ENCODE measurements around the gene PHF19. TPM values are rescaled to one million over a fixed set of nuclear protein-coding genes. Genes with fewer than 3 reads are reported as not detected.

PHF19 gene
- total and polyA plus RNA-seq, 10 of the 15 experiments (the other 5 are each of a cell fraction or from before 2014, with no cell fraction given): 26.0 to 133 (median 87.7) TPM

GRCh38 chr9:120910643-120911042 lies 33.7 kb upstream of the PHF19 start:
- Histone ChIP-seq H3K4me3 (no peak overlapping the region), H3K9ac (ENCODE audit: control insufficient read depth, insufficient read depth, low read length) (no peak overlapping the region), H3K4me2 (ENCODE audit: control insufficient read depth, insufficient read depth) (no peak overlapping the region), H3K4me1 (ENCODE audit: control insufficient read depth, insufficient read depth, low read length) (peaks cover 5% of the 10 kb centered on the region; the same call in 1 of the 2 replicates), H3K27me3 (replicated peaks in 1 of 2; ENCODE audit: control insufficient read depth in 2 of 2, insufficient read depth in 2 of 2, low read length in 1 of 2) (no peaks in the 10 kb centered on the region), H4K20me1 (ENCODE audit: control insufficient read depth, insufficient read depth) (no peaks in the 10 kb centered on the region), H3K27ac (ENCODE audit: control insufficient read depth, insufficient read depth) (no peak overlapping the region), H3K9me3 (replicated peaks; ENCODE audit: control insufficient read depth, insufficient read depth, low read length) (no peaks in the 10 kb centered on the region), H2AFZ (ENCODE audit: control insufficient read depth, low read depth, low read length) (no peak overlapping the region), H3K36me3 (ENCODE audit: control insufficient read depth in 2 of 2, insufficient read depth in 2 of 2, low read length in 1 of 2) (peaks cover 49 to 65% of the 10 kb centered on the region in 2 experiments), H3K79me2 (ENCODE audit: control insufficient read depth, insufficient read depth, low read length) (peaks cover 15% of the 10 kb centered on the region)
- ChIA-PET SMC1A (ENCODE audit: uncharacterized antibody, unreplicated experiment) (no interaction called here), POLR2A (interaction anchor here (2.9 kb wide), 1 partner anchor 13 kb away, joined by 11 read pairs; no protein-coding TSS in a partner anchor), CTCF (no interaction called here), RAD21 (ENCODE audit: unreplicated experiment) (no interaction called here)
- no peak for ATAC-seq
- FAIRE-seq: no peak
- TF ChIP-seq TARDBP (IDR thresholded peaks at IDR 0.05; ENCODE audit: borderline replicate concordance) (no peak), RAD51 (IDR thresholded peaks at IDR 0.05) (no peak), CHD4 (IDR thresholded peaks at IDR 0.05) (no peak), ZNF274 (IDR thresholded peaks at IDR 0.05; ENCODE audit: insufficient read depth, insufficient read length) (no peak), TCF7 (IDR thresholded peaks at IDR 0.05; ENCODE audit: borderline replicate concordance) (no peak), EP300 (IDR thresholded peaks at IDR 0.05; ENCODE audit: borderline replicate concordance in 1 of 2, control insufficient read depth in 1 of 2, low read depth in 2 of 2, low read length in 2 of 2) (no peak), HCFC1 (IDR thresholded peaks at IDR 0.05; ENCODE audit: low read length) (no peak), SUPT20H (IDR thresholded peaks at IDR 0.05; ENCODE audit: borderline replicate concordance, control insufficient read depth, low read depth, low read length) (no peak), RAD21 (IDR thresholded peaks at IDR 0.05; ENCODE audit: insufficient read depth, low read depth, low read length) (no peak), ETV6 (conservative IDR thresholded peaks at IDR 0.05 in 1 of 2, IDR thresholded peaks at IDR 0.05 in 1 of 2; ENCODE audit: borderline replicate concordance in 1 of 2, low read depth in 1 of 2) (no peak), ZNF217 (IDR thresholded peaks at IDR 0.05) (no peak), CREB1 (IDR thresholded peaks at IDR 0.05; ENCODE audit: low read depth) (no peak), LARP7 (IDR thresholded peaks at IDR 0.05) (no peak), HDAC6 (IDR thresholded peaks at IDR 0.05; ENCODE audit: unreplicated experiment) (no peak)
- TF ChIP-seq, protein P1, sequence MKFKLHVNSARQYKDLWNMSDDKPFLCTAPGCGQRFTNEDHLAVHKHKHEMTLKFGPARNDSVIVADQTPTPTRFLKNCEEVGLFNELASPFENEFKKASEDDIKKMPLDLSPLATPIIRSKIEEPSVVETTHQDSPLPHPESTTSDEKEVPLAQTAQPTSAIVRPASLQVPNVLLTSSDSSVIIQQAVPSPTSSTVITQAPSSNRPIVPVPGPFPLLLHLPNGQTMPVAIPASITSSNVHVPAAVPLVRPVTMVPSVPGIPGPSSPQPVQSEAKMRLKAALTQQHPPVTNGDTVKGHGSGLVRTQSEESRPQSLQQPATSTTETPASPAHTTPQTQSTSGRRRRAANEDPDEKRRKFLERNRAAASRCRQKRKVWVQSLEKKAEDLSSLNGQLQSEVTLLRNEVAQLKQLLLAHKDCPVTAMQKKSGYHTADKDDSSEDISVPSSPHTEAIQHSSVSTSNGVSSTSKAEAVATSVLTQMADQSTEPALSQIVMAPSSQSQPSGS (IDR thresholded peaks at IDR 0.05; ENCODE audit: low read length): no peak
- TF ChIP-seq, protein P2, sequence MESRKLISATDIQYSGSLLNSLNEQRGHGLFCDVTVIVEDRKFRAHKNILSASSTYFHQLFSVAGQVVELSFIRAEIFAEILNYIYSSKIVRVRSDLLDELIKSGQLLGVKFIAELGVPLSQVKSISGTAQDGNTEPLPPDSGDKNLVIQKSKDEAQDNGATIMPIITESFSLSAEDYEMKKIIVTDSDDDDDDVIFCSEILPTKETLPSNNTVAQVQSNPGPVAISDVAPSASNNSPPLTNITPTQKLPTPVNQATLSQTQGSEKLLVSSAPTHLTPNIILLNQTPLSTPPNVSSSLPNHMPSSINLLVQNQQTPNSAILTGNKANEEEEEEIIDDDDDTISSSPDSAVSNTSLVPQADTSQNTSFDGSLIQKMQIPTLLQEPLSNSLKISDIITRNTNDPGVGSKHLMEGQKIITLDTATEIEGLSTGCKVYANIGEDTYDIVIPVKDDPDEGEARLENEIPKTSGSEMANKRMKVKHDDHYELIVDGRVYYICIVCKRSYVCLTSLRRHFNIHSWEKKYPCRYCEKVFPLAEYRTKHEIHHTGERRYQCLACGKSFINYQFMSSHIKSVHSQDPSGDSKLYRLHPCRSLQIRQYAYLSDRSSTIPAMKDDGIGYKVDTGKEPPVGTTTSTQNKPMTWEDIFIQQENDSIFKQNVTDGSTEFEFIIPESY (IDR thresholded peaks at IDR 0.05): no peak
- in situ Hi-C loops (cut with MboI): no loop called here
- WGBS (ENCODE audit: insufficient coverage, insufficient replicate concordance, low lambda C conversion rate, missing lambda C conversion rate): 33% methylated on average over 3 of the region's 3 CpGs
- no TSS peak for BruUV-seq (replicated peaks)
- intact Hi-C loops (cut with micrococcal nuclease; ENCODE audit: unreplicated experiment): no loop called here
- no peak for DNase-seq (ENCODE audit: low read depth, low spot score)

Measured in GM12878 (cell line).